ENCODE results near the gene CDK4.

CDK4 gene

DNA sequence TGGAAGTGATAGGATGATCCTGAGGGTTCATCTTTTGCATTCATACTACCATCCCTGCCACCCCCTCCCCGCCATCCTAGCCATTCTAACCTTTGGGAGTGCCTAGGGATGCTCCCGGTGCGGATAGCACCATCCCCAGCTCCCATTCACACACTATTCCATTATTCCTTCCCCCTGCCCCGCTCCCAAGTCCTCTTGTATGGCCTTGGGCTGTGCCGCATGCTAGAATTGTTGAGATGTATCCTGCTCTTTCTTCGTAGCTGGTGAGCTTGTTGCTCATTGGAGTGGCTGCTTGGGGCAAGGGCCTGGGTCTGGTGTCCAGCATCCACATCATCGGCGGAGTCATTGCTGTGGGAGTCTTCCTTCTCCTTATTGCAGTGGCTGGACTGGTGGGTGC lies 6.6 kb downstream of the CDK4 start:
- Histone ChIP-seq H3K9ac (ENCODE audit: low read length) (peak overlapping the region; percentile 87), H3K4me2 (ENCODE audit: low read depth, low read length) (peak overlapping the region; percentile 89), H3K79me2 (ENCODE audit: low read length) (peaks cover 42% of the 10 kb centered on the region), H3K27ac (ENCODE audit: low read length) (peak overlapping the region; percentile 75; the same call in 1 of the 2 replicates), H2AFZ (ENCODE audit: low read length) (no peak overlapping the region), H4K20me1 (ENCODE audit: insufficient read depth, low read length) (no peaks in the 10 kb centered on the region), H3K9me3 (replicated peaks; ENCODE audit: insufficient read depth, low read length) (no peaks in the 10 kb centered on the region), H3K9me2 (replicated peaks; ENCODE audit: insufficient read depth, low read length) (no peaks in the 10 kb centered on the region), H3K4me3 (ENCODE audit: low read length) (peak overlapping the region; percentile 82), H3F3A (ENCODE audit: insufficient read depth, low read length) (peaks cover 42% of the 10 kb centered on the region), H3K27me3 (replicated peaks; ENCODE audit: insufficient read depth, low read length) (no peaks in the 10 kb centered on the region), H3K36me3 (replicated peaks; ENCODE audit: insufficient read depth, low read length) (peaks cover 7% of the 10 kb centered on the region; the same call in 1 of the 2 replicates), H3K4me1 (ENCODE audit: low read length) (peaks cover 26% of the 10 kb centered on the region)
- DNase-seq, result no peak
- no peak for TF ChIP-seq EZH2phosphoT487 (IDR thresholded peaks at IDR 0.05; ENCODE audit: low read length)
- TF ChIP-seq EZH2 (optimal IDR thresholded peaks at IDR 0.05; ENCODE audit: low read depth, low read length), result no peak
- TF ChIP-seq, protein P1, sequence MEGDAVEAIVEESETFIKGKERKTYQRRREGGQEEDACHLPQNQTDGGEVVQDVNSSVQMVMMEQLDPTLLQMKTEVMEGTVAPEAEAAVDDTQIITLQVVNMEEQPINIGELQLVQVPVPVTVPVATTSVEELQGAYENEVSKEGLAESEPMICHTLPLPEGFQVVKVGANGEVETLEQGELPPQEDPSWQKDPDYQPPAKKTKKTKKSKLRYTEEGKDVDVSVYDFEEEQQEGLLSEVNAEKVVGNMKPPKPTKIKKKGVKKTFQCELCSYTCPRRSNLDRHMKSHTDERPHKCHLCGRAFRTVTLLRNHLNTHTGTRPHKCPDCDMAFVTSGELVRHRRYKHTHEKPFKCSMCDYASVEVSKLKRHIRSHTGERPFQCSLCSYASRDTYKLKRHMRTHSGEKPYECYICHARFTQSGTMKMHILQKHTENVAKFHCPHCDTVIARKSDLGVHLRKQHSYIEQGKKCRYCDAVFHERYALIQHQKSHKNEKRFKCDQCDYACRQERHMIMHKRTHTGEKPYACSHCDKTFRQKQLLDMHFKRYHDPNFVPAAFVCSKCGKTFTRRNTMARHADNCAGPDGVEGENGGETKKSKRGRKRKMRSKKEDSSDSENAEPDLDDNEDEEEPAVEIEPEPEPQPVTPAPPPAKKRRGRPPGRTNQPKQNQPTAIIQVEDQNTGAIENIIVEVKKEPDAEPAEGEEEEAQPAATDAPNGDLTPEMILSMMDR (IDR thresholded peaks at IDR 0.05; ENCODE audit: low read length), result no peak

DNA sequence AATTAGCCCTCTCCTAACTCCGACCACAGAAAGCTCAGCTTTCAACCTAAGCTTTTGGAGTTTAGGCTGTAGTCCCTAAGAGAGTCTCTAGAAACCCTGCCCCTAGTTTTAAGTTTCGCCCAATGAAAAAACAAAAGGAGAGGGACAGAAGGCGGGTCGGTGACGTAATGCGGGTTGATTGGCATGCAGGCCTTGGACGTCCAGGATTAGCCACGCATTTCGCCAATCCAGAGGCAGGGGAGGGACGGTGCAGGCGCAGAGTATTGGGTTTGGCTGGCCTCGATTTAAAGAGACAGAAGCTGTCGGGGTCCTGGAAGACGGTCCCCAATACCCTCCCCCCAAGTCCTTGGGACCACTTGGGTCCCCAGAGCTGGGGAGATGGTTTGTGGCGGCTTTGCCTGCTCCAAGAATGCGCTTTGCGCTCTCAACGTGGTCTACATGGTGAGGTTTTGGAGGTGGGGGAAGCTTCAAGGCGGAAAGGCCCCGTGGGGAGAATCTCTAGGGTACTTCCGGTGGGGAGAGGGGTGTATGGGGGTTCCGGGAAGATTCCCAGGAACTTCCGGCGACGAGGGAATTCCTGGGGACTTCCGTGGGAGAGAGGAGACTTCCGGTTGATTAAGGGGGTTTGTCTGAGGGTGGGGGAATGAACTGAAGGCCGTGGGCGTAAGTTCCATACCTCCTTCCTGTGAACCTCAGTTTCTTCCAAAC lies 7.2 kb downstream of the CDK4 start, which contains the start of gene TSPAN31:
TSPAN31 (plus strand) TSS at position 263 of the 708 bp plus-strand sequence; CDS start at position 379, 116 bp downstream.
- no peak for TF ChIP-seq EZH2phosphoT487 (IDR thresholded peaks at IDR 0.05; ENCODE audit: low read length)
- no peak for TF ChIP-seq EZH2 (optimal IDR thresholded peaks at IDR 0.05; ENCODE audit: low read depth, low read length)
- TF ChIP-seq, protein P1 (IDR thresholded peaks at IDR 0.05; ENCODE audit: low read length), result no peak
- H4K20me1 ChIP-seq (ENCODE audit: insufficient read depth, low read length), result no peaks in the 10 kb centered on the region
- peak; percentile 98 for DNase-seq
- peaks cover 42% of the 10 kb centered on the region for H3F3A ChIP-seq (ENCODE audit: insufficient read depth, low read length)
- H3K27me3 ChIP-seq (replicated peaks; ENCODE audit: insufficient read depth, low read length), result no peaks in the 10 kb centered on the region
- peak within 1 kb of the TSS; percentile 75 for H3K27ac ChIP-seq (ENCODE audit: low read length)
- H2AFZ ChIP-seq (ENCODE audit: low read length), result peak within 1 kb of the TSS; percentile 56
- H3K36me3 ChIP-seq (replicated peaks; ENCODE audit: insufficient read depth, low read length), result 0 out of 2 replicates have a peak, but pooled peaks cover 7% of the 10 kb centered on the region
- peak within 1 kb of the TSS; percentile 87 for H3K9ac ChIP-seq (ENCODE audit: low read length)
- no peaks in the 10 kb centered on the region for H3K9me2 ChIP-seq (replicated peaks; ENCODE audit: insufficient read depth, low read length)
- peaks cover 43% of the 10 kb centered on the region for H3K79me2 ChIP-seq (ENCODE audit: low read length)
- H3K9me3 ChIP-seq (replicated peaks; ENCODE audit: insufficient read depth, low read length), result no peaks in the 10 kb centered on the region
- H3K4me3 ChIP-seq (ENCODE audit: low read length), result peak within 1 kb of the TSS; percentile 82
- H3K4me1 ChIP-seq (ENCODE audit: low read length), result peaks cover 28% of the 10 kb centered on the region
- H3K4me2 ChIP-seq (ENCODE audit: low read depth, low read length), result peak within 1 kb of the TSS; percentile 89

DNA sequence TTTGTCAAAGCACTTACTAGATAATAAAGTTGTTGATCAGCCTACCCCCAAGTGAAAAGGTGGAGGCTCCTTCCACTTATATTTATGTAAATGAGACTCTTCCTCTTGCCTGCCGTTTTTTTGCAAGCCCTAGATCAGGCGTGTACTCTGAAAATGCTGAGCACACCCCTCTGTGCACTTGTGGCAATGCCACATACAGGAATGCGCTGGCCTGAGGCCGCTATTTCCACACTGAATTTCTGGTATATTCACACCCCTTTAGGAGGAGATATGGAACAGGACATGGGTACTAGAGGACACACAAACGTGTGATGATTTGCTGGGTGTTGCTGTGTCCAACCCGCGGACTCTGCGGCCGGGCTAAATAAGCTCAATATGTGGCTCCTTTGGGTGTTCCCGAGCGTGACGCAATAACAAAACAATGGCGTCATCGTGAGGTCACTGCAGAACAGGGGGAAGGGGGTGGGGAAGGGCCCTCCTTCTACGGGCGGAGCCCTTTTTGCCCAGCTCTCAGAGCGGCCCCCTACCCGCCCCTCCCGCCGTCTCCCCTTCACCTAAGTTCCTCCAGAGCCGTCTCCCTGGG lies 7.8 kb downstream of the CDK4 start:
- peaks cover 42% of the 10 kb centered on the region for H3F3A ChIP-seq (ENCODE audit: insufficient read depth, low read length)
- peak overlapping the region; percentile 34 for H3K4me2 ChIP-seq (ENCODE audit: low read depth, low read length)
- peaks cover 43% of the 10 kb centered on the region for H3K79me2 ChIP-seq (ENCODE audit: low read length)
- peak overlapping the region; percentile 56 for H2AFZ ChIP-seq (ENCODE audit: low read length)
- H3K27me3 ChIP-seq (replicated peaks; ENCODE audit: insufficient read depth, low read length), result no peaks in the 10 kb centered on the region
- H3K27ac ChIP-seq (ENCODE audit: low read length), result peak overlapping the region; percentile 75
- H4K20me1 ChIP-seq (ENCODE audit: insufficient read depth, low read length), result no peaks in the 10 kb centered on the region; the same call in 1 of the 2 replicates
- 0 out of 2 replicates have a peak, but pooled peaks cover 7% of the 10 kb centered on the region for H3K36me3 ChIP-seq (replicated peaks; ENCODE audit: insufficient read depth, low read length)
- TF ChIP-seq EZH2phosphoT487 (IDR thresholded peaks at IDR 0.05; ENCODE audit: low read length) (no peak), EZH2 (optimal IDR thresholded peaks at IDR 0.05; ENCODE audit: low read depth, low read length) (no peak)
- TF ChIP-seq, protein P1 (IDR thresholded peaks at IDR 0.05; ENCODE audit: low read length), result no peak
- H3K4me1 ChIP-seq (ENCODE audit: low read length), result peaks cover 28% of the 10 kb centered on the region
- H3K9ac ChIP-seq (ENCODE audit: low read length), result peak overlapping the region; percentile 87
- no peaks in the 10 kb centered on the region for H3K9me3 ChIP-seq (replicated peaks; ENCODE audit: insufficient read depth, low read length)
- peak; percentile 51 for DNase-seq
- peak overlapping the region; percentile 82 for H3K4me3 ChIP-seq (ENCODE audit: low read length)
- H3K9me2 ChIP-seq (replicated peaks; ENCODE audit: insufficient read depth, low read length), result no peaks in the 10 kb centered on the region
